ENCODE measurements around the gene UST. TPM values are rescaled to one million over a fixed set of nuclear protein-coding genes. Genes with fewer than 3 reads are reported as not detected.

Gene UST
- 1.6 TPM for total RNA-seq

- DNase-seq (ENCODE audit: low read depth in 2 of 3, low spot score in 2 of 3): peak; percentile 41 to 88 (median 87)
These were observed at the start of gene UST for GRCh38 chr6:148746363-148747144. Gene UST (plus strand): TSS chr6:148747030. CDS start chr6:148747431, 401 bp downstream.

GRCh38 chr6:148697895-148698440, 48.9 kb upstream of the UST start:
- no peak for DNase-seq (ENCODE audit: low read depth in 2 of 3, low spot score in 2 of 3)

GRCh38 chr6:148698671-148699180, 48.1 kb upstream of the UST start:
- DNase-seq (ENCODE audit: low read depth in 2 of 3, low spot score in 2 of 3): no peak

GRCh38 chr6:148700047-148700715, 46.6 kb upstream of the UST start:
- DNase-seq (ENCODE audit: low read depth in 2 of 3, low spot score in 2 of 3): no peak

- DNase-seq (ENCODE audit: low read depth in 2 of 3, low spot score in 2 of 3): peak in 2 of 3 donors; percentile 46 to 58
These were observed 46.0 kb upstream of the UST start for GRCh38 chr6:148700741-148701311.

- DNase-seq (ENCODE audit: low read depth in 2 of 3, low spot score in 2 of 3): no peak
These were observed 45.5 kb upstream of the UST start for GRCh38 chr6:148701375-148701774.

GRCh38 chr6:148703900-148704299, 42.9 kb upstream of the UST start:
- DNase-seq (ENCODE audit: low read depth in 2 of 3, low spot score in 2 of 3): no peak

GRCh38 chr6:148704400-148705246, 42.2 kb upstream of the UST start:
- DNase-seq (ENCODE audit: low read depth in 2 of 3, low spot score in 2 of 3): peak in 1 of 3 donors; percentile 35

- no peak for DNase-seq (ENCODE audit: low read depth in 2 of 3, low spot score in 2 of 3)
These were observed 38.1 kb upstream of the UST start for GRCh38 chr6:148708707-148709106.

- DNase-seq (ENCODE audit: low read depth in 2 of 3, low spot score in 2 of 3): no peak
These were observed 37.3 kb upstream of the UST start for GRCh38 chr6:148709577-148709976.

GRCh38 chr6:148711833-148712654, 34.8 kb upstream of the UST start:
- DNase-seq (ENCODE audit: low read depth in 2 of 3, low spot score in 2 of 3): peak in 1 of 3 donors; percentile 53

GRCh38 chr6:148713033-148713738, 33.6 kb upstream of the UST start:
- DNase-seq (ENCODE audit: low read depth in 2 of 3, low spot score in 2 of 3): no peak

GRCh38 chr6:148713921-148714320, 32.9 kb upstream of the UST start:
- DNase-seq (ENCODE audit: low read depth in 2 of 3, low spot score in 2 of 3): no peak

GRCh38 chr6:148716811-148717210, 30.0 kb upstream of the UST start:
- DNase-seq (ENCODE audit: low read depth in 2 of 3, low spot score in 2 of 3): no peak

- DNase-seq (ENCODE audit: low read depth in 2 of 3, low spot score in 2 of 3): no peak
These were observed 26.4 kb upstream of the UST start for GRCh38 chr6:148720406-148720805.

GRCh38 chr6:148720897-148721296, 25.9 kb upstream of the UST start:
- no peak for DNase-seq (ENCODE audit: low read depth in 2 of 3, low spot score in 2 of 3)

- no peak for DNase-seq (ENCODE audit: low read depth in 2 of 3, low spot score in 2 of 3)
These were observed 23.3 kb upstream of the UST start for GRCh38 chr6:148723484-148723883.

GRCh38 chr6:148724428-148724827, 22.4 kb upstream of the UST start:
- no peak for DNase-seq (ENCODE audit: low read depth in 2 of 3, low spot score in 2 of 3)

- no peak for DNase-seq (ENCODE audit: low read depth in 2 of 3, low spot score in 2 of 3)
These were observed 19.7 kb upstream of the UST start for GRCh38 chr6:148727104-148727503.
